Type B pancreatic cell (in vitro differentiated cells): ENCODE measurements around the gene TLDC2. TPM values are rescaled to one million over a fixed set of nuclear protein-coding genes. Genes with fewer than 3 reads are reported as not detected.
"Not testable (repeated sequence)": the region's sequence is repeated elsewhere in the genome, so short reads cannot be mapped to it uniquely, and the experiment has no call there.

ENCODE experiments used
- DNase-seq: peaks from one replicate; pipeline ENCODE4 v3.0.0; 2021; ENCODE audit warnings: mixed read lengths; ENCODE audit not compliant: unreplicated experiment; ENCODE audit errors: extremely low spot score
- H3K27ac Mint-ChIP-seq: 2 replicates; pipeline ENCODE4 v1.8.0; 2021; ENCODE audit warnings: mild to moderate bottlenecking, mixed read lengths
- H3K27me3 Mint-ChIP-seq: 2 replicates; pipeline ENCODE4 v1.8.0; 2021; ENCODE audit warnings: mixed read lengths
- H3K36me3 Mint-ChIP-seq: 2 replicates; pipeline ENCODE4 v1.8.0; 2021; ENCODE audit warnings: mixed read lengths
- H3K4me1 Mint-ChIP-seq: one replicate; pipeline ENCODE4 v1.8.0; 2021; ENCODE audit warnings: mixed read lengths; ENCODE audit not compliant: unreplicated experiment
- H3K4me3 Mint-ChIP-seq: 2 replicates; pipeline ENCODE4 v1.8.0; 2021; ENCODE audit warnings: mild to moderate bottlenecking, mixed read lengths
- H3K9me3 Mint-ChIP-seq: 2 replicates; pipeline ENCODE4 v1.8.0; 2021; ENCODE audit warnings: mixed read lengths
- CTCF ChIP-seq: fragments of 200-600 bp; sonication (generic); conservative IDR thresholded peaks from 2 replicates; pipeline ENCODE4 v1.5.0; 2021; ENCODE audit warnings: antibody characterized with exemption, mild to moderate bottlenecking
- total RNA-seq: library from RNA; stranded (reverse); gene quantifications from 2 replicates; pipeline ENCODE4 v1.2.1, GENCODE V29; 2021; ENCODE audit warnings: low replicate concordance

The TLDC2 gene
- total RNA-seq, 1 donor from 2014 or later, result 0.75 TPM

GRCh38 chr20:36833275-36834020 lies 42.5 kb upstream of the TLDC2 start:
- Mint-ChIP-seq H3K4me1 (peaks cover 8% of the 10 kb centered on the region), H3K36me3 (no peaks in the 10 kb centered on the region), H3K9me3 (no peaks in the 10 kb centered on the region), H3K4me3 (no peak overlapping the region), H3K27me3 (no peaks in the 10 kb centered on the region), H3K27ac (peak overlapping the region; percentile 16)
- no peak for DNase-seq
- TF ChIP-seq CTCF, result no peak

- TF ChIP-seq CTCF, result no peak
- no peaks in the 10 kb centered on the region for H3K27me3 Mint-ChIP-seq
- H3K9me3 Mint-ChIP-seq, result no peaks in the 10 kb centered on the region
- DNase-seq, result no peak
- peaks cover 5% of the 10 kb centered on the region for H3K36me3 Mint-ChIP-seq
- H3K4me1 Mint-ChIP-seq, result peaks cover 8% of the 10 kb centered on the region
- H3K27ac Mint-ChIP-seq, result peak overlapping the region; percentile 94
- H3K4me3 Mint-ChIP-seq, result no peak overlapping the region
Observed at GRCh38 chr20:36835025-36835424, 40.9 kb upstream of the TLDC2 start.

- Mint-ChIP-seq H3K36me3 (peaks cover 5% of the 10 kb centered on the region), H3K27me3 (no peaks in the 10 kb centered on the region), H3K27ac (peak overlapping the region; percentile 94), H3K4me1 (peaks cover 8% of the 10 kb centered on the region), H3K4me3 (peak overlapping the region; percentile 83), H3K9me3 (no peaks in the 10 kb centered on the region)
- DNase-seq, result peak; percentile 93
- no peak for TF ChIP-seq CTCF
Observed at GRCh38 chr20:36835453-36836198, 40.3 kb upstream of the TLDC2 start.

GRCh38 chr20:36836591-36837269 lies 39.2 kb upstream of the TLDC2 start:
- no peak for DNase-seq
- Mint-ChIP-seq H3K36me3 (peaks cover 5% of the 10 kb centered on the region), H3K4me1 (peaks cover 8% of the 10 kb centered on the region), H3K27me3 (no peaks in the 10 kb centered on the region), H3K4me3 (peak overlapping the region; percentile 54), H3K9me3 (no peaks in the 10 kb centered on the region), H3K27ac (peak overlapping the region; percentile 94)
- peak; percentile 65 for TF ChIP-seq CTCF

- H3K4me3 Mint-ChIP-seq, H3K27ac Mint-ChIP-seq, DNase-seq, H3K9me3 Mint-ChIP-seq, H3K27me3 Mint-ChIP-seq, H3K36me3 Mint-ChIP-seq: not testable (repeated sequence)
- H3K4me1 Mint-ChIP-seq, result peaks cover 15% of the 10 kb centered on the region
Observed at GRCh38 chr20:36838376-36838775, 37.6 kb upstream of the TLDC2 start.

GRCh38 chr20:36839150-36839549 lies 36.8 kb upstream of the TLDC2 start:
- H3K27me3 Mint-ChIP-seq, result no peaks in the 10 kb centered on the region
- TF ChIP-seq CTCF, result no peak
- H3K4me3 Mint-ChIP-seq, result no peak overlapping the region
- DNase-seq, result no peak
- H3K36me3 Mint-ChIP-seq, result peaks cover 9% of the 10 kb centered on the region
- H3K27ac Mint-ChIP-seq, result peak overlapping the region; percentile 26
- no peaks in the 10 kb centered on the region for H3K9me3 Mint-ChIP-seq
- H3K4me1 Mint-ChIP-seq, result peaks cover 18% of the 10 kb centered on the region

- H3K4me3 Mint-ChIP-seq, H3K36me3 Mint-ChIP-seq, H3K27me3 Mint-ChIP-seq, H3K4me1 Mint-ChIP-seq, H3K9me3 Mint-ChIP-seq, DNase-seq: not testable (repeated sequence)
- peak overlapping the region; percentile 55 for H3K27ac Mint-ChIP-seq
Observed at GRCh38 chr20:36841030-36841429, 34.9 kb upstream of the TLDC2 start.
